H9 (cell line): Measurements from ENCODE around the gene FAM83E. TPM values are rescaled to one million over a fixed set of nuclear protein-coding genes. Genes with fewer than 3 reads are reported as not detected.

Experiments
- DNase-seq: peaks from one replicate; pipeline ENCODE4 v3.0.0-alpha.2; 2017
- H2AFZ ChIP-seq: one replicate; pipeline ENCODE4 v1.6.1; 2013; ENCODE audit warnings: mild to moderate bottlenecking, low read length, control low read depth, moderate library complexity
- H2AK5ac ChIP-seq: 2 replicates; pipeline ENCODE4 v1.6.1; 2013; ENCODE audit warnings: low read length, control low read depth, mixed read lengths; ENCODE audit not compliant: insufficient read length
- H2BK120ac ChIP-seq: one replicate; pipeline ENCODE4 v1.6.1; 2013; ENCODE audit warnings: low read depth, mild to moderate bottlenecking, low read length, control low read depth, inconsistent platforms; ENCODE audit not compliant: poor library complexity, severe bottlenecking
- H2BK12ac ChIP-seq: 2 replicates; pipeline ENCODE4 v1.6.1; 2013; ENCODE audit warnings: low read length, control low read depth, mixed read lengths, low read depth; ENCODE audit not compliant: insufficient read length
- H2BK15ac ChIP-seq: 2 replicates; pipeline ENCODE4 v1.6.1; 2013; ENCODE audit warnings: low read depth, low read length, control low read depth
- H2BK20ac ChIP-seq: one replicate; pipeline ENCODE4 v1.6.1; 2013; ENCODE audit warnings: low read depth, mild to moderate bottlenecking, low read length, control low read depth, inconsistent platforms; ENCODE audit not compliant: poor library complexity, severe bottlenecking
- H2BK5ac ChIP-seq: 2 replicates; pipeline ENCODE4 v1.6.1; 2013; ENCODE audit warnings: low read length, control low read depth, mixed read lengths; ENCODE audit not compliant: insufficient read length
- H3K14ac ChIP-seq: 2 replicates; pipeline ENCODE4 v1.6.1; 2013; ENCODE audit warnings: low read length, control low read depth; ENCODE audit not compliant: insufficient read depth
- H3K18ac ChIP-seq: 2 replicates; pipeline ENCODE4 v1.6.1; 2013; ENCODE audit warnings: low read depth, mild to moderate bottlenecking, mixed read lengths, low read length, control low read depth; ENCODE audit not compliant: insufficient read length
- H3K23ac ChIP-seq: 2 replicates; pipeline ENCODE4 v1.6.1; 2013; ENCODE audit warnings: low read length, control low read depth, mixed read lengths, low read depth; ENCODE audit not compliant: insufficient read length
- H3K23me2 ChIP-seq: 2 replicates; pipeline ENCODE4 v1.6.1; 2013; ENCODE audit warnings: low read depth, mild to moderate bottlenecking, mixed read lengths, low read length, control low read depth; ENCODE audit not compliant: insufficient read length, poor library complexity, severe bottlenecking
- H3K27ac ChIP-seq: 2 replicates; pipeline ENCODE4 v1.5.1; 2013; ENCODE audit warnings: low read length, control low read depth, mixed read lengths, low read depth; ENCODE audit not compliant: insufficient read length
- H3K27me3 ChIP-seq: 2 replicates; pipeline ENCODE4 v1.6.1; 2013; ENCODE audit warnings: low read length, control low read depth, inconsistent platforms; ENCODE audit not compliant: insufficient read depth
- H3K4ac ChIP-seq: 2 replicates; pipeline ENCODE4 v1.6.1; 2013; ENCODE audit warnings: low read depth, mild to moderate bottlenecking, control low read depth, inconsistent platforms, low read length, moderate library complexity
- H3K4me1 ChIP-seq: 2 replicates; pipeline ENCODE4 v1.6.1; 2013; ENCODE audit warnings: low read length, control low read depth, inconsistent platforms; ENCODE audit not compliant: insufficient read depth
- H3K4me2 ChIP-seq: 2 replicates; pipeline ENCODE4 v1.6.1; 2013; ENCODE audit warnings: low read length, control low read depth, mixed read lengths; ENCODE audit not compliant: insufficient read length, insufficient read depth
- H3K56ac ChIP-seq: 2 replicates; pipeline ENCODE4 v1.6.1; 2013; ENCODE audit warnings: low read depth, mild to moderate bottlenecking, mixed read lengths, low read length, control low read depth; ENCODE audit not compliant: insufficient read length
- H3K79me1 ChIP-seq: 2 replicates; pipeline ENCODE4 v1.6.1; 2013; ENCODE audit warnings: low read depth, mild to moderate bottlenecking, moderate library complexity, low read length, control low read depth, inconsistent platforms; ENCODE audit not compliant: insufficient read depth, poor library complexity, severe bottlenecking
- H3K79me2 ChIP-seq: 2 replicates; pipeline ENCODE4 v1.6.1; 2013; ENCODE audit warnings: low read length, control low read depth, inconsistent platforms; ENCODE audit not compliant: insufficient read depth
- H3K9ac ChIP-seq: 2 replicates; pipeline ENCODE4 v1.6.1; 2013; ENCODE audit warnings: low read length, control low read depth, mixed read lengths; ENCODE audit not compliant: insufficient read length; ENCODE audit errors: extremely low read depth
- H3K9me3 ChIP-seq: one replicate; pipeline ENCODE4 v1.6.1; 2013; ENCODE audit warnings: low read depth, low read length, inconsistent platforms; ENCODE audit not compliant: control insufficient read depth
- H3T11ph ChIP-seq: one replicate; pipeline ENCODE4 v1.6.1; 2013; ENCODE audit warnings: mild to moderate bottlenecking, low read length, control low read depth, inconsistent platforms
- H4K20me1 ChIP-seq: one replicate; pipeline ENCODE4 v1.6.1; 2013; ENCODE audit not compliant: control insufficient read depth, insufficient read length, insufficient read depth
- H4K5ac ChIP-seq: 2 replicates; pipeline ENCODE4 v1.6.1; 2013; ENCODE audit warnings: low read depth, mild to moderate bottlenecking, mixed read lengths, low read length, control low read depth; ENCODE audit not compliant: insufficient read length
- H4K8ac ChIP-seq: replicated peaks from 2 replicates; pipeline ENCODE4 v1.6.1; 2013; ENCODE audit warnings: low read length, control low read depth, mixed read lengths, low read depth; ENCODE audit not compliant: insufficient read length
- H4K91ac ChIP-seq: 2 replicates; pipeline ENCODE4 v1.6.1; 2013; ENCODE audit warnings: low read depth, mild to moderate bottlenecking, moderate library complexity, mixed read lengths, low read length, control low read depth; ENCODE audit not compliant: insufficient read length
- H3K27ac Mint-ChIP-seq, 3 experiments: 2 replicates in 2 of 3; 3 replicates in 1 of 3; pipeline ENCODE4 v1.8.0; 2020 to 2021; ENCODE audit warnings: mixed read lengths in 3 of 3, mild to moderate bottlenecking in 1 of 3, moderate library complexity in 1 of 3
- H3K27me3 Mint-ChIP-seq: 2 replicates; pipeline ENCODE4 v1.8.0; 2021; ENCODE audit warnings: low read depth, mild to moderate bottlenecking, moderate library complexity, mixed read lengths
- H3K36me3 Mint-ChIP-seq, 3 experiments: 2 replicates in 2 of 3; 3 replicates in 1 of 3; pipeline ENCODE4 v1.8.0; 2020 to 2021; ENCODE audit warnings: low read depth in 3 of 3, mixed read lengths in 3 of 3; ENCODE audit not compliant: insufficient read depth in 1 of 3
- H3K4me1 Mint-ChIP-seq, 2 experiments: 2 replicates each; pipeline ENCODE4 v1.8.0; 2020; ENCODE audit warnings: mixed read lengths in 2 of 2
- H3K4me3 Mint-ChIP-seq, 2 experiments: 2 replicates in 1 of 2; 3 replicates in 1 of 2; pipeline ENCODE4 v1.8.0; 2020 to 2021; ENCODE audit warnings: mild to moderate bottlenecking in 2 of 2, mixed read lengths in 2 of 2, moderate library complexity in 1 of 2
- H3K9me3 Mint-ChIP-seq, 2 experiments: 2 replicates in 1 of 2; 3 replicates in 1 of 2; pipeline ENCODE4 v1.8.0; 2020; ENCODE audit warnings: mild to moderate bottlenecking in 2 of 2, mixed read lengths in 2 of 2, moderate library complexity in 1 of 2
- WGBS: extraction: QIAGEN DNeasy Blood & Tissue Kit; methylation state at CpG from one replicate; pipeline ENCODE4 v1.1.7; 2013; ENCODE audit warnings: missing lambda C conversion rate, low lambda C conversion rate, mixed read lengths; ENCODE audit not compliant: insufficient read length; ENCODE audit errors: extremely low coverage; 5-methylcytosine and 5-hydroxymethylcytosine counted together
- total RNA-seq: library from RNA; stranded (reverse); gene quantifications from 2 replicates; pipeline ENCODE4 v1.2.1, GENCODE V29; 2021
- TF ChIP-seq, protein P1 (sequence below): fragments of 200-600 bp; sonication (generic); conservative IDR thresholded peaks from 3 replicates; pipeline ENCODE4 v1.8.0; 2021; ENCODE audit warnings: antibody characterized with exemption, mild to moderate bottlenecking

FAM83E gene
- total RNA-seq, 1 experiment from 2014 or later: 9.2 TPM

- Histone ChIP-seq H4K5ac (peak overlapping the region; percentile 20), H2BK20ac (no peak overlapping the region), H2BK120ac (no peak overlapping the region), H3K4ac (no peak overlapping the region), H4K8ac (peak overlapping the region; percentile 24), H3K27ac (peak overlapping the region; percentile 64), H3K27me3 (no peaks in the 10 kb centered on the region), H3K14ac (peak overlapping the region; percentile 51; the same call in 1 of the 2 replicates), H2BK5ac (no peak overlapping the region), H2BK12ac (no peak overlapping the region), H3K23ac (no peak overlapping the region), H4K20me1 (no peaks in the 10 kb centered on the region), H3K4me1 (peaks cover 3% of the 10 kb centered on the region; the same call in 1 of the 2 replicates), H3K23me2 (peaks cover 13% of the 10 kb centered on the region), H3K4me2 (peak overlapping the region; percentile 88), H3K9me3 (no peaks in the 10 kb centered on the region), H2AFZ (no peak overlapping the region), H3K18ac (peak overlapping the region; percentile 41), H4K91ac (no peak overlapping the region), H3K79me1 (no peaks in the 10 kb centered on the region), H3T11ph (no peak overlapping the region), H2AK5ac (no peak overlapping the region), H3K79me2 (peaks cover 4% of the 10 kb centered on the region; the same call in 1 of the 2 replicates), H2BK15ac (no peak overlapping the region), H3K56ac (no peak overlapping the region), H3K9ac (peak overlapping the region; percentile 81)
- TF ChIP-seq, protein P1, sequence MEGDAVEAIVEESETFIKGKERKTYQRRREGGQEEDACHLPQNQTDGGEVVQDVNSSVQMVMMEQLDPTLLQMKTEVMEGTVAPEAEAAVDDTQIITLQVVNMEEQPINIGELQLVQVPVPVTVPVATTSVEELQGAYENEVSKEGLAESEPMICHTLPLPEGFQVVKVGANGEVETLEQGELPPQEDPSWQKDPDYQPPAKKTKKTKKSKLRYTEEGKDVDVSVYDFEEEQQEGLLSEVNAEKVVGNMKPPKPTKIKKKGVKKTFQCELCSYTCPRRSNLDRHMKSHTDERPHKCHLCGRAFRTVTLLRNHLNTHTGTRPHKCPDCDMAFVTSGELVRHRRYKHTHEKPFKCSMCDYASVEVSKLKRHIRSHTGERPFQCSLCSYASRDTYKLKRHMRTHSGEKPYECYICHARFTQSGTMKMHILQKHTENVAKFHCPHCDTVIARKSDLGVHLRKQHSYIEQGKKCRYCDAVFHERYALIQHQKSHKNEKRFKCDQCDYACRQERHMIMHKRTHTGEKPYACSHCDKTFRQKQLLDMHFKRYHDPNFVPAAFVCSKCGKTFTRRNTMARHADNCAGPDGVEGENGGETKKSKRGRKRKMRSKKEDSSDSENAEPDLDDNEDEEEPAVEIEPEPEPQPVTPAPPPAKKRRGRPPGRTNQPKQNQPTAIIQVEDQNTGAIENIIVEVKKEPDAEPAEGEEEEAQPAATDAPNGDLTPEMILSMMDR: no peak
- Mint-ChIP-seq H3K9me3 (no peaks in the 10 kb centered on the region; a peak in 1 of 5 replicates), H3K36me3 (peaks cover 6 to 26% (median 24%) of the 10 kb centered on the region in 3 experiments), H3K4me1 (peaks cover 31 to 33% of the 10 kb centered on the region in 2 experiments), H3K27me3 (no peaks in the 10 kb centered on the region), H3K4me3 (peak overlapping the region; percentile 86 to 88), H3K27ac (peak overlapping the region; percentile 97 to 98 (median 98))
- DNase-seq: peak; percentile 99
- no CpG with 5 or more reads among the region's 40 CpGs for WGBS
Measured at GRCh38 chr19:48624067-48624594, 9.3 kb upstream of the FAM83E start.
